OCI-LY3 (cell line): ENCODE measurements around the gene SPIN1.

ENCODE experiments used
- EZH2phosphoT487 ChIP-seq: fragments of 200-600 bp; shearing (Covaris generic); IDR thresholded peaks from 2 replicates; pipeline ENCODE4 v1.6.1; 2018; ENCODE audit warnings: antibody characterized with exemption, mixed run types, low read depth
- TF ChIP-seq, protein P1 (sequence below): fragments of 200-600, 300-600 bp; sonication (generic); IDR thresholded peaks from 2 replicates; pipeline ENCODE4 v1.5.1; 2014; ENCODE audit warnings: antibody characterized with exemption, low read length, low read depth

DNA sequence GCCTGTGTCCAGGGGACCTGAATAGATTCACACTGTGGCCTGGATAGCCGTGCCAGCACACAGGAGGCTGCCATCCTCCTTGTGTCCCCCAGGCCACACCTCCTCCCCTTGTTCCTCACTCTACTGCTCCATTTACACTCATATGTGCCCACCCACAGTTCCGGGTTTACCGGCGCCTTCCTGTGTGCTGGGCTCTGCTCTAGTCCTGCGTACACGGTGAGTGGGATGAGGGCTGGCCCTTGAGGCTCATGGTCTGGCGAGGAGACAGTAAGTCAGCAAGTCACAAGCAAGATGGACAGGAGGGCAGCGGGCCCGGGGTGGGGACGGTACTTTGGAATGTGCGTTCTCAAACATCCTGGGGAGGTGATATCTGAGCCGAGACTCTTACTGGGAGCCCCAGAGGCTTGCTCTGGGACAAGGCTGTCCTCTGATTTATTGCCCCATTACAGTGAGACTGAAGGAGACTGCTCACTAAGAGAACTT, 114.3 kb downstream of the SPIN1 start:
- TF ChIP-seq, protein P1, sequence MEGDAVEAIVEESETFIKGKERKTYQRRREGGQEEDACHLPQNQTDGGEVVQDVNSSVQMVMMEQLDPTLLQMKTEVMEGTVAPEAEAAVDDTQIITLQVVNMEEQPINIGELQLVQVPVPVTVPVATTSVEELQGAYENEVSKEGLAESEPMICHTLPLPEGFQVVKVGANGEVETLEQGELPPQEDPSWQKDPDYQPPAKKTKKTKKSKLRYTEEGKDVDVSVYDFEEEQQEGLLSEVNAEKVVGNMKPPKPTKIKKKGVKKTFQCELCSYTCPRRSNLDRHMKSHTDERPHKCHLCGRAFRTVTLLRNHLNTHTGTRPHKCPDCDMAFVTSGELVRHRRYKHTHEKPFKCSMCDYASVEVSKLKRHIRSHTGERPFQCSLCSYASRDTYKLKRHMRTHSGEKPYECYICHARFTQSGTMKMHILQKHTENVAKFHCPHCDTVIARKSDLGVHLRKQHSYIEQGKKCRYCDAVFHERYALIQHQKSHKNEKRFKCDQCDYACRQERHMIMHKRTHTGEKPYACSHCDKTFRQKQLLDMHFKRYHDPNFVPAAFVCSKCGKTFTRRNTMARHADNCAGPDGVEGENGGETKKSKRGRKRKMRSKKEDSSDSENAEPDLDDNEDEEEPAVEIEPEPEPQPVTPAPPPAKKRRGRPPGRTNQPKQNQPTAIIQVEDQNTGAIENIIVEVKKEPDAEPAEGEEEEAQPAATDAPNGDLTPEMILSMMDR = no peak
- TF ChIP-seq EZH2phosphoT487 = no peak
